Measurements from ENCODE around the gene GLP2R.

GLP2R gene

DNA sequence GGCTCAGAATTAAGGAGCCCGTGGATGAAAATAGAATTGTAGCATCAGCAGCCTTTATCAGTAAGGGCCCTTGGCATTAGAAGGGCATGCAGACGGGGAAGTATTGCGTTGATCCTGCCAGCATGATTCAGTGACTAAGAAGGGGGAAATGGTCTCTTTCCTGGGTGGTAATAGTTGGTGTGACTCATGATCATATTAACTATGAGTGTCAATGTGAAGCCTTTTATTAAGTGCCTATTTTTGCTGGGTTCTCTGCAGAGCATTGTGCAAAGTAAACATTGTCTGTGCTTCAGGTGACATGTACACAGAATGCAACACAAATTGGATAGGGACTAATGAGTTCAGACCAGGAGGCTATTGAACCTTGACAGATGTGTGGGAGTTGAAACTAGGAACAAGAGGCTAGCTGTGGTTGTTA, 54.9 kb downstream of the GLP2R start:
- TF ChIP-seq, protein P1, sequence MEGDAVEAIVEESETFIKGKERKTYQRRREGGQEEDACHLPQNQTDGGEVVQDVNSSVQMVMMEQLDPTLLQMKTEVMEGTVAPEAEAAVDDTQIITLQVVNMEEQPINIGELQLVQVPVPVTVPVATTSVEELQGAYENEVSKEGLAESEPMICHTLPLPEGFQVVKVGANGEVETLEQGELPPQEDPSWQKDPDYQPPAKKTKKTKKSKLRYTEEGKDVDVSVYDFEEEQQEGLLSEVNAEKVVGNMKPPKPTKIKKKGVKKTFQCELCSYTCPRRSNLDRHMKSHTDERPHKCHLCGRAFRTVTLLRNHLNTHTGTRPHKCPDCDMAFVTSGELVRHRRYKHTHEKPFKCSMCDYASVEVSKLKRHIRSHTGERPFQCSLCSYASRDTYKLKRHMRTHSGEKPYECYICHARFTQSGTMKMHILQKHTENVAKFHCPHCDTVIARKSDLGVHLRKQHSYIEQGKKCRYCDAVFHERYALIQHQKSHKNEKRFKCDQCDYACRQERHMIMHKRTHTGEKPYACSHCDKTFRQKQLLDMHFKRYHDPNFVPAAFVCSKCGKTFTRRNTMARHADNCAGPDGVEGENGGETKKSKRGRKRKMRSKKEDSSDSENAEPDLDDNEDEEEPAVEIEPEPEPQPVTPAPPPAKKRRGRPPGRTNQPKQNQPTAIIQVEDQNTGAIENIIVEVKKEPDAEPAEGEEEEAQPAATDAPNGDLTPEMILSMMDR (IDR thresholded peaks at IDR 0.05; ENCODE audit: low read depth, low read length), result no peak
- DNase-seq (ENCODE audit: extremely low read depth, low read depth), result no peak

DNA sequence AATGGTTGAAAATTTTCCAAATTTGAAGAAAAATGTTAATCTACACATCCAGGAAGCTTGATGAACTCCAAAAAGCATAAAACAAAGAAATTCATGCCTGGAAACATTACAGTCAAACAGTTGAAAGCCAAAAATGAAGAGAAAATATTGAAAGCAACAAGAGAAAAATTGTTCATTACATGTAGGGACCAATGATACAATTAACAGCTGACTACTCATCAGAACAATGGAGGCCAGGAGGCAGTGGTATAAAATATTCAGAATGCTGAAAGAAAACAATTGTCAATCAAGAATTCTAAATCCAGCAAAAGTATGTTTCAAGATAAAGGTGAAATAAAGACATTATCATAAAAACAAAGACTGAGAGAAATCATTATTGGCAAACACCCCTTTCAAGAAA, 57.7 kb downstream of the GLP2R start:
- TF ChIP-seq, protein P1 (IDR thresholded peaks at IDR 0.05; ENCODE audit: low read depth, low read length), result no peak
- DNase-seq (ENCODE audit: extremely low read depth, low read depth), result no peak

DNA sequence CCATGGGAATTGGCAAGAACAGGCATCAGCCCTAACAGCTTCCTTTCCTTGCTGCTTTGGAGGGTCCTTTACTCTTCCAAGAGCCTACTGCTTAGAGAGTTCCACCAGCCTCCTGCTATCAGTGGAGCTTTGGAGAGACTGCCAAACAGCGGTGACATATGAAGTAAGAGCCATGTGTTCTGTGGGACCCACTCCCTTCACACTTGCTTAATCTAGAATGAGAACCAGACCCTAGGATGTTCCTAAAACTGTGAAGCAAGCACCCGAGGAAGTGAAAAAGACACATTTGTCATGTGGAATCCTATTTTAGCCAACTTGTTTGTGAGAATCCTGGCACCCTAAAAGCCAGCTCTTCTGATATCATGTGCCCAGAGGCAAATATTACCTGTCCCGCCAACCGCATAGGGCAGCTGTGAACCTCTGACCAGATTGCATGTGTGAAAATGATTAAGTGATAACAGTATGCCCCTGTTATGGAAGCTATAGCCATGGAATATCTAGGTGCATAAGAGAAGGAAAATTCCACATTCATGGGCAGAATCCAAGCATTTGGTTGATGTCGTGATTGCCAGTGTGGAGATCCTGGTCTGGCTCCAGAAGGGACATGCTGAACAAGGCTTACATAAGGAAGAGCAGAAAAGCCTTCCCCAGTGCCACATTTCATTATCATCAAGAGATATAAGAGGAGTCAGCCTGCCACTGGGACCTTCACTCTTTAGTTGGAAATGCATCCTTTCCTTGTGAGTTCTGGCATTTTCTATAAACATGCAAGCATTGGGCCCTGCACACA, 60.6 kb downstream of the GLP2R start:
- no peak for DNase-seq (ENCODE audit: extremely low read depth, low read depth)
- TF ChIP-seq, protein P1 (IDR thresholded peaks at IDR 0.05; ENCODE audit: low read depth, low read length), result no peak

DNA sequence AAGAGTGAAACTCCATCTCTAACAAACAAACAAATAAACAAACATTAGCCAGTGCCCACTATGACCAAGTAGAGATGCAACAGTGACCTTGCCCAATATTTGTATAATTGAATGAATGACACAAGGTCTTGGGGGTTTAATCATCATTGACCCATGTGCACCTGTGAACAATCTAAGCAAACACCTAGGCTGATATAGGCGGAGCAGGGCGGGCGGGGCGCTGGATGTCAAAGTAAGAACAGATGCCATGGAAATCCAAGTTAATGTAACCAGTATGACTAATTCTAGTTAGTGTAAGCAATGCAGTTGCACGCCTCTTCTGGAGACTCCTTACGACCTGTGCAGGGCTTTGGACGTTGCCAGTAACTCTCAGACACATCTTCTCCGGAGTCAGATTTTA, 61.8 kb downstream of the GLP2R start:
- TF ChIP-seq, protein P1 (IDR thresholded peaks at IDR 0.05; ENCODE audit: low read depth, low read length), result no peak
- no peak for DNase-seq (ENCODE audit: extremely low read depth, low read depth)

DNA sequence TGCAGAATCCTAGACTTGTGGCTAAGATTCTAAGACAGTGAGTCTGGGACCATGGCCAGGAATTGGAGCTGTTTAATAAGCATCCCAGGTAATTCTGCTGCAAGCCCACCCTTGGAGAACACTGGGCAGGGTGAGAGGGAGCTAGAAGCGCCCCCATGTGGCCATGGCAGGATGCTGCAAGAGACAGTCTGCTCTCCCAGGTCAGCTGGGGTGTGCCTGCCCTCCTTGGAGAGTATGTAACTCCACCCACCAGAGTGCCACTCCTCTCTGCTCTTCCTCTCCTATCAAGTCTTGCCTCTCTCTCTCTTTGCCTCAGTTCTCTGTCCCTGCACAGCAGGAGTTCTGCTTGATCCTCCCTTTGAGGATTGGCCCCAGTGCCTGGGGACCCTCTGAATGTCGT, 64.4 kb downstream of the GLP2R start:
- no peak for DNase-seq (ENCODE audit: extremely low read depth, low read depth)
- TF ChIP-seq, protein P1 (IDR thresholded peaks at IDR 0.05; ENCODE audit: low read depth, low read length), result peak; percentile 30

DNA sequence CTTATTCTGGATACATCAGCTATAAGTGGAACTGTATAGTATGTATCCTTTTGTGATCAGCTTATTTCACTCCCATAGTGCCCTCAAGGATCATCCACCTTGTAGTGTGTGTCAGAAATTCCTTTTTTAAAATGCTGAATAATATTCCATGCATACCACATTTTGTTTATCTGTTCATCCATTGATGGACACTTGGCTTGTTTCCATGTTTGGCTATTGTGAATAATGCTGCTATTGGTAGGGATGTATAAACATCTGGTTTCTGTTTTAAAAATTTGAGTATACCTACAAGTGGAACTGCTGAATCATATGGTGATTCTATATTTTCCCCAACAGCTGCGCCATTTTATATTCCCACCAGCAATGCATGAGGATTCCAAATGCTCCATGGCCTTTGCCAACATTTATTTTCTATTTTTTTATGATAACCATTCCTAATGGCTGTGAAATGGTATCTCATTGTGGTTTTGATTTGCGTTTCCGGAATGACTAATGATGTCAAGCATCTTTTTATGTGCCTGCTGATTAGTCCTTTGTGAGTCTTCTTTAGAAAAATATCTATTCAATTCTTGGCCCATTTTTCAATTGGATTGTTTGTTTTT, 67.8 kb downstream of the GLP2R start:
- DNase-seq (ENCODE audit: extremely low read depth, low read depth), result no peak
- TF ChIP-seq, protein P1 (IDR thresholded peaks at IDR 0.05; ENCODE audit: low read depth, low read length), result no peak

DNA sequence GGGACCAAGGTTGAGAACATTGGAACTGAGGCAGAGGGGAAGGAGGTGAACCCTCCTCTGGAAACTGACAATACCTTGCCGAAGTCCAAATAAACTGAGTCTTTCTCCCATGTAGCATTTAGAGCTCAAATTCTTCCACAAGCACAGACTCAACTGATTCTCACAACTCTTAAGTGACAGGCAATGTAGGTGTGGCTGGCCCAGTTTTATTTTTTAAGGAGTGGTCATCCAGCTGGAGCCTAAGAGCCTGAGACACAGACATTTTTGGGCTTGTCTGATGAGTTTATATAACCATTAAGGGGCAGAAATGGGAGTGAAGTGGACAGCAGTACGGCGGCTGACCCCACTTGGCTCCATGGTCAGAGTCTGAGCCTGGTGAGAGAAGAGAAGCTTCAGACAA, 68.5 kb downstream of the GLP2R start:
- no peak for DNase-seq (ENCODE audit: extremely low read depth, low read depth)
- TF ChIP-seq, protein P1 (IDR thresholded peaks at IDR 0.05; ENCODE audit: low read depth, low read length), result no peak
